Lung (tissue), 12 donors: ENCODE data around the gene COX17. TPM values are rescaled to one million over a fixed set of nuclear protein-coding genes. Genes with fewer than 3 reads are reported as not detected.
A peak's percentile ranks its signal among the peaks of the same experiment; 100 is the strongest.

ENCODE experiments used
- ATAC-seq: fragments of 200-7000 bp; cut with Tn5 transposase; one replicate; pipeline ENCODE4 v1.9.1; 2020; ENCODE audit warnings: moderate number of reproducible peaks; ENCODE audit not compliant: insufficient read depth, low FRiP score
- DNase-seq, 3 donors: peaks; one replicate each; pipeline ENCODE4 v3.0.0-alpha.2; 2013 to 2017
- H3K27ac ChIP-seq, 2 donors: one replicate each; pipeline ENCODE4 v1.5.1; 2013; ENCODE audit warnings: mild to moderate bottlenecking in 2 of 2, moderate library complexity in 2 of 2, control low read depth in 1 of 2, inconsistent platforms in 1 of 2, low read depth in 1 of 2, low read length in 1 of 2
- H3K27me3 ChIP-seq, 3 donors: one replicate each; pipeline ENCODE4 v1.5.1; 2013; ENCODE audit warnings: low read length in 2 of 3; ENCODE audit not compliant: control insufficient read depth in 3 of 3, insufficient read depth in 3 of 3
- H3K36me3 ChIP-seq, 4 donors: one replicate each; pipeline ENCODE4 v1.5.1; 2013; ENCODE audit warnings: low read length in 4 of 4, mild to moderate bottlenecking in 1 of 4, moderate library complexity in 1 of 4; ENCODE audit not compliant: control insufficient read depth in 4 of 4, insufficient read depth in 4 of 4
- H3K4me1 ChIP-seq, 5 donors: one replicate each; pipeline ENCODE4 v1.5.1; 2013; ENCODE audit warnings: low read length in 5 of 5, mild to moderate bottlenecking in 2 of 5, moderate library complexity in 1 of 5; ENCODE audit not compliant: control insufficient read depth in 5 of 5, insufficient read depth in 5 of 5
- H3K4me3 ChIP-seq: one replicate; pipeline ENCODE4 v1.5.1; 2013; ENCODE audit warnings: mild to moderate bottlenecking, control low read depth, moderate library complexity
- H3K9ac ChIP-seq, 2 donors: one replicate each; pipeline ENCODE4 v1.5.1; 2013; ENCODE audit warnings: low read length in 2 of 2, control low read depth in 1 of 2; ENCODE audit not compliant: insufficient read depth in 1 of 2
- H3K9me3 ChIP-seq, 4 donors: one replicate each; pipeline ENCODE4 v1.5.1; 2013; ENCODE audit warnings: low read length in 3 of 4, mild to moderate bottlenecking in 1 of 4, moderate library complexity in 1 of 4; ENCODE audit not compliant: control insufficient read depth in 4 of 4, insufficient read depth in 3 of 4
- WGBS, 2 donors: extraction: QIAGEN DNeasy Blood & Tissue Kit; methylation state at CpG; one replicate each; pipeline ENCODE4 v1.1.7; 2013; 5-methylcytosine and 5-hydroxymethylcytosine counted together
- polyA plus RNA-seq, 2 donors: library from polyadenylated mRNA; stranded (reverse); fragments of 200-250 nt; gene quantifications; one replicate each; pipeline ENCODE4 v1.2.1, GENCODE V29; 2013
- total RNA-seq, 2 donors: library from RNA; depleted of rRNA in 1 of 2; stranded (reverse); fragments of >200 nt in 1 of 2; gene quantifications; one replicate each; pipeline ENCODE4 v1.2.1, GENCODE V29; 2014 to 2021
- TF ChIP-seq, protein P1 (sequence below): IDR thresholded peaks from 2 replicates; pipeline ENCODE4 v1.5.1; 2012; ENCODE audit warnings: mild to moderate bottlenecking; ENCODE audit errors: control extremely low read depth, extremely low read depth
- donor health status: control.
- donor health status: control.
- donor health status: Bipolar disorder and iron deficiency.
- donor health status: healthy.
- donor health status: DM: yes; HTN: yes; CAD: no.

The COX17 gene
- total and polyA plus RNA-seq, 4 donors: 43.8 to 261 (median 78.3) TPM

- TF ChIP-seq, protein P1, sequence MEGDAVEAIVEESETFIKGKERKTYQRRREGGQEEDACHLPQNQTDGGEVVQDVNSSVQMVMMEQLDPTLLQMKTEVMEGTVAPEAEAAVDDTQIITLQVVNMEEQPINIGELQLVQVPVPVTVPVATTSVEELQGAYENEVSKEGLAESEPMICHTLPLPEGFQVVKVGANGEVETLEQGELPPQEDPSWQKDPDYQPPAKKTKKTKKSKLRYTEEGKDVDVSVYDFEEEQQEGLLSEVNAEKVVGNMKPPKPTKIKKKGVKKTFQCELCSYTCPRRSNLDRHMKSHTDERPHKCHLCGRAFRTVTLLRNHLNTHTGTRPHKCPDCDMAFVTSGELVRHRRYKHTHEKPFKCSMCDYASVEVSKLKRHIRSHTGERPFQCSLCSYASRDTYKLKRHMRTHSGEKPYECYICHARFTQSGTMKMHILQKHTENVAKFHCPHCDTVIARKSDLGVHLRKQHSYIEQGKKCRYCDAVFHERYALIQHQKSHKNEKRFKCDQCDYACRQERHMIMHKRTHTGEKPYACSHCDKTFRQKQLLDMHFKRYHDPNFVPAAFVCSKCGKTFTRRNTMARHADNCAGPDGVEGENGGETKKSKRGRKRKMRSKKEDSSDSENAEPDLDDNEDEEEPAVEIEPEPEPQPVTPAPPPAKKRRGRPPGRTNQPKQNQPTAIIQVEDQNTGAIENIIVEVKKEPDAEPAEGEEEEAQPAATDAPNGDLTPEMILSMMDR: no peak
- H3K4me3 ChIP-seq: no peak overlapping the region
- H3K27ac ChIP-seq: peak overlapping the region in 1 of 2 donors; percentile 77
- no peaks in the 10 kb centered on the region for H3K9me3 ChIP-seq
- no peak for ATAC-seq
- H3K36me3 ChIP-seq: peaks cover 8 to 17% (median 14%) of the 10 kb centered on the region in 4 donors
- H3K4me1 ChIP-seq: peaks cover 0 to 21% (median 0%) of the 10 kb centered on the region in 5 donors
- no peak overlapping the region for H3K9ac ChIP-seq
- 89 to 95% methylated on average over 5 of the region's 5 CpGs for WGBS, 2 donors
- no peak for DNase-seq
- H3K27me3 ChIP-seq: no peaks in the 10 kb centered on the region
Observed at GRCh38 chr3:119669906-119670570, 7.2 kb downstream of the COX17 start.

DNA sequence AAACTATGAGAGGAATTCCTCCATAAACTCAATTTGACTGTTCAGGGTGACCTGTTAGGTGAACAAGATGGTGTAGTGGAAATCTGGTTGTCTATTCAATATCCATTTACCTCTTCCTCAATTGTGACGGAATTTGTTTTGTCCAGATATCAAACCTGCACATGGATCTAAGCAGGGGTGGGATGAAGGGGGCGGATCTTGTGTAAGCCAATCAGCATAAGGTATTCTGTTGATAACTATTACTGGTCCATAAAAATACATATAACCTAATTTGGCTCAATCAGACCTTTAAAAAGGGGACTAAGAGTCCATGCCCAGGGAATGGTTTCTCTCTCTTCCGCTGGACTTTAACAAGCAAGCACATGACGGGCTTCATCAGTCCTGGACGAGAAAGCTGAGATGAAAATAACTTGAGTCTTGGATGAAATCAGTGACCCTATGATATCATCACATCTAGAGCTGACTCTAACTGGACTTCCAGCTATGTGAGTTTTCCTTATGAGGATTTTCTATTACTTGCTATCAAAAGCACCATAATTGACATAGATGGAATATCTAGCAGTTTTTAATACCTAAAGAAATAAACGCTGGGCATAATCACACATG is 11.1 kb downstream of the COX17 start:
- TF ChIP-seq, protein P1: no peak
- Histone ChIP-seq H3K4me3 (no peak overlapping the region), H3K27me3 (no peaks in the 10 kb centered on the region), H3K27ac (peak overlapping the region in 1 of 2 donors; percentile 95), H3K9ac (no peak overlapping the region), H3K36me3 (peaks cover 0 to 4% (median 1%) of the 10 kb centered on the region in 4 donors), H3K4me1 (peaks cover 0 to 20% (median 0%) of the 10 kb centered on the region in 5 donors), H3K9me3 (no peaks in the 10 kb centered on the region)
- ATAC-seq: no peak
- 92% methylated on average over 6 of the region's 6 CpGs for WGBS, 2 donors
- no peak for DNase-seq

DNA sequence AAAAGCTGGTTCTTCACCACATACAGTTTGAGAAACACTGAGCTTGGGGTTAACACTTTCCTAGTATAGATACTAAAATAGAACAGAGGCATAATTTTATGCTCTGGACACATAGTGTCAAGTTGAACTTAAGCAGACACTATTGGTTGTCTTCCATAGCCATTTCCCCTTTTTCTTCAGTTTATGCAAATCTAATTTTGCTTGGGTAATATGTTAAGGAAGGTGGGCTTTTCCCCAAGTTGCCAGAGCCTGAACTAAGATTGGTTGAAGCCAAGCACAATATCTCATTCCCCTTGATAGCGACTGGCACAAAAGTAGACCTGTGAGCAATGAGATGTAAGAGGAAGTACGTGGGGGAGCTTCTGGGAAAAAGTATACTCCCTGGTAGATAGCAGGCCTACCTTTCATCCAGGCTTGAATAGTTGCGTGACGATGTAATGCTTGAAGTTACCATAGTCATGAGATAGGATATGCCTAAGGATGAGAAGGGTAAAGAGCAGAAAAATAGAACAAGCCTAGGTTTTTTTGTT is 12.3 kb downstream of the COX17 start:
- ATAC-seq (no peak), DNase-seq (no peak)
- TF ChIP-seq, protein P1: no peak
- Histone ChIP-seq H3K9me3 (no peaks in the 10 kb centered on the region), H3K4me1 (peaks cover 0 to 16% (median 6%) of the 10 kb centered on the region in 5 donors), H3K27me3 (no peaks in the 10 kb centered on the region), H3K9ac (no peak overlapping the region), H3K27ac (peak overlapping the region in 1 of 2 donors; percentile 95), H3K36me3 (peaks cover 0 to 4% (median 1%) of the 10 kb centered on the region in 4 donors), H3K4me3 (no peak overlapping the region)
- WGBS, 2 donors: 86 to 87% methylated on average over 4 of the region's 4 CpGs
